ENCODE data around the gene BDKRB1.

BDKRB1 gene

DNA sequence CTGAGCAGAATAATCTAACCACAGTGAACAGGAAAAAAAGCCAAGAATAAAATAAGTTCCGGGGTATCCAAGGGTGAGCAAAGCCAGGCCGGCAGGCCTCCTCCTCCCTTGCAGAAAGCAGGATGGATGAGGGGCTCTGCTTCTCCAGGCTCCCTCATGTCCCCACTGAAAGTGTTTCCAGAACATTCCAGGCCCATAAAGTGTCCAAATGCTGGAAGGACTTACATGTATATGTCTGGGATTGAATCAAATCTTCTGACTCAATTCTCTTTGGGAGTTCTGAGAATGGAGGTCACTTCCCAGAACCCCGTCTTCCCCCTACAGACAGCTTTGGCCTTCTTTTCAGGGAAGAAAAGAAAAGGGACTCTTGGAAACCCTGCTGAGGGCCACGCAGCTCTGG lies 25.0 kb upstream of the BDKRB1 start:
- Histone ChIP-seq H3K9me2 (replicated peaks; ENCODE audit: insufficient read depth, low read length) (no peaks in the 10 kb centered on the region), H3K9ac (ENCODE audit: low read length) (no peak overlapping the region), H3K79me2 (ENCODE audit: insufficient read depth, low read length) (no peaks in the 10 kb centered on the region), H2AFZ (ENCODE audit: low read depth, low read length, severe bottlenecking) (no peak overlapping the region), H3K36me3 (ENCODE audit: low read length) (no peaks in the 10 kb centered on the region), H3K27me3 (ENCODE audit: low read length) (no peaks in the 10 kb centered on the region), H3K9me3 (ENCODE audit: insufficient read depth, low read length) (no peaks in the 10 kb centered on the region), H3K4me3 (ENCODE audit: insufficient read depth, low read length, poor library complexity, severe bottlenecking) (no peak overlapping the region), H4K20me1 (ENCODE audit: low read depth, low read length) (no peaks in the 10 kb centered on the region), H3K4me2 (ENCODE audit: low read depth, low read length, poor library complexity, severe bottlenecking) (no peak overlapping the region), H3F3A (ENCODE audit: insufficient read depth) (no peaks in the 10 kb centered on the region), H3K27ac (ENCODE audit: low read depth, low read length) (no peak overlapping the region)
- no peak for TF ChIP-seq EZH2phosphoT487 (conservative IDR thresholded peaks at IDR 0.05; ENCODE audit: low read length)
- TF ChIP-seq, protein P1, sequence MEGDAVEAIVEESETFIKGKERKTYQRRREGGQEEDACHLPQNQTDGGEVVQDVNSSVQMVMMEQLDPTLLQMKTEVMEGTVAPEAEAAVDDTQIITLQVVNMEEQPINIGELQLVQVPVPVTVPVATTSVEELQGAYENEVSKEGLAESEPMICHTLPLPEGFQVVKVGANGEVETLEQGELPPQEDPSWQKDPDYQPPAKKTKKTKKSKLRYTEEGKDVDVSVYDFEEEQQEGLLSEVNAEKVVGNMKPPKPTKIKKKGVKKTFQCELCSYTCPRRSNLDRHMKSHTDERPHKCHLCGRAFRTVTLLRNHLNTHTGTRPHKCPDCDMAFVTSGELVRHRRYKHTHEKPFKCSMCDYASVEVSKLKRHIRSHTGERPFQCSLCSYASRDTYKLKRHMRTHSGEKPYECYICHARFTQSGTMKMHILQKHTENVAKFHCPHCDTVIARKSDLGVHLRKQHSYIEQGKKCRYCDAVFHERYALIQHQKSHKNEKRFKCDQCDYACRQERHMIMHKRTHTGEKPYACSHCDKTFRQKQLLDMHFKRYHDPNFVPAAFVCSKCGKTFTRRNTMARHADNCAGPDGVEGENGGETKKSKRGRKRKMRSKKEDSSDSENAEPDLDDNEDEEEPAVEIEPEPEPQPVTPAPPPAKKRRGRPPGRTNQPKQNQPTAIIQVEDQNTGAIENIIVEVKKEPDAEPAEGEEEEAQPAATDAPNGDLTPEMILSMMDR (IDR thresholded peaks at IDR 0.05; ENCODE audit: insufficient read depth, low read length, poor library complexity, severe bottlenecking): no peak

DNA sequence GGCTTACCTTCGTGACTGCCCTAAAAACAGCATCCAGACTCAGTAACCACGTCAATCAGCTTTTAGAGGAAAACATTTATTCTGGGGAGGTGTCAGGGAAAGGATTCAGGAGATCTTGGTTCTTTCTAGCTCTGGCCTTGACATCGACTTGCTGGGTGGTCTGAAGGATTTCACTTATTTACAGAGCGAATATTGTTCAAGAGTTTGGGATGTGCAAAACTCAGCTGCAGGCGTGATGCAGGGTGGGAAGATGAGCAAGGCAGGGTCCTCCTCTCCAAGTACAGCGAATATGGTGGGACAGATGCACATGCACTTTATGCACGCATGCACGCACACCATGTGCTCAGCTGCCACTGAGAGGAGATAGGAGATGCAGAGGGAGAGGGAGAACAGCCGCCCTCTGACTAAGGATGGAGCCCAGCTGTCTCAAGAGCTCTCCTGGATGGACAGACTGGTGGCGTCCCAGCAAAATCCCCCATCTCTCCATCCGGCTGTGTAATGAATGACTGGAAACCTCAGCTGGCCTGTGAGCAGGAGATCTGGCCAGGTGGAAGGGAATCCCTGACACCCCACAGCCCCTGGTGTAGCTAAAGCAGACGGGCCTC lies 24.4 kb upstream of the BDKRB1 start:
- Histone ChIP-seq H3K9me3 (ENCODE audit: insufficient read depth, low read length) (no peaks in the 10 kb centered on the region), H3F3A (ENCODE audit: insufficient read depth) (no peaks in the 10 kb centered on the region), H3K27ac (ENCODE audit: low read depth, low read length) (no peak overlapping the region), H3K27me3 (ENCODE audit: low read length) (no peaks in the 10 kb centered on the region), H3K9me2 (replicated peaks; ENCODE audit: insufficient read depth, low read length) (no peaks in the 10 kb centered on the region), H3K9ac (ENCODE audit: low read length) (no peak overlapping the region), H3K4me3 (ENCODE audit: insufficient read depth, low read length, poor library complexity, severe bottlenecking) (no peak overlapping the region), H3K79me2 (ENCODE audit: insufficient read depth, low read length) (no peaks in the 10 kb centered on the region), H3K36me3 (ENCODE audit: low read length) (no peaks in the 10 kb centered on the region), H4K20me1 (ENCODE audit: low read depth, low read length) (no peaks in the 10 kb centered on the region), H3K4me2 (ENCODE audit: low read depth, low read length, poor library complexity, severe bottlenecking) (no peak overlapping the region), H2AFZ (ENCODE audit: low read depth, low read length, severe bottlenecking) (no peak overlapping the region)
- no peak for TF ChIP-seq EZH2phosphoT487 (conservative IDR thresholded peaks at IDR 0.05; ENCODE audit: low read length)
- TF ChIP-seq, protein P1 (IDR thresholded peaks at IDR 0.05; ENCODE audit: insufficient read depth, low read length, poor library complexity, severe bottlenecking): no peak

DNA sequence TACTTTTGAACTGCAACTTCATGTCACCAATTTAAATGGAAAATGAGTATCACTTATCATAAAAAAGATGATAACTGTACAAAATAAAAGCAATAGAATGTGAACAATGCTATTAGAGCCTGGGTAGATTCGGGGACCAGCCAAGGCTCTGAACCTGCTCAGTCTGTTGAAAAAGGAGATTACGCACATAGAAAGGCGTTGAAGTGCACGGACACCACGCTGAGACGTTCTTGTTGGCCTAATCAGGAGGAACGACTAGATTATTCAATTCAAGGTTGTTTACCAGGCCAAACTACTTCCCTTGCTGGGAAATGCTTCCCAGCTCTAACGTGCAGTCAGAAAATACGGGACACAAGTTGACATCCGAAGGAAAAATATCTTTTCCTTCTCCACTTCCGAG lies 23.5 kb upstream of the BDKRB1 start:
- Histone ChIP-seq H3F3A (ENCODE audit: insufficient read depth) (no peaks in the 10 kb centered on the region), H3K27me3 (ENCODE audit: low read length) (no peaks in the 10 kb centered on the region), H3K4me3 (ENCODE audit: insufficient read depth, low read length, poor library complexity, severe bottlenecking) (no peak overlapping the region)

More for the DNA sequence above, 23.5 kb upstream of the BDKRB1 start:
- H3K79me2 ChIP-seq (ENCODE audit: insufficient read depth, low read length): no peaks in the 10 kb centered on the region
- no peak overlapping the region for H3K27ac ChIP-seq (ENCODE audit: low read depth, low read length)
- H3K9ac ChIP-seq (ENCODE audit: low read length): no peak overlapping the region
- H3K36me3 ChIP-seq (ENCODE audit: low read length): no peaks in the 10 kb centered on the region
- TF ChIP-seq EZH2phosphoT487 (conservative IDR thresholded peaks at IDR 0.05; ENCODE audit: low read length): no peak
- TF ChIP-seq, protein P1 (IDR thresholded peaks at IDR 0.05; ENCODE audit: insufficient read depth, low read length, poor library complexity, severe bottlenecking): no peak
- H2AFZ ChIP-seq (ENCODE audit: low read depth, low read length, severe bottlenecking): no peak overlapping the region
- no peaks in the 10 kb centered on the region for H3K9me2 ChIP-seq (replicated peaks; ENCODE audit: insufficient read depth, low read length)
- no peaks in the 10 kb centered on the region for H3K9me3 ChIP-seq (ENCODE audit: insufficient read depth, low read length)
- no peaks in the 10 kb centered on the region for H4K20me1 ChIP-seq (ENCODE audit: low read depth, low read length)
- H3K4me2 ChIP-seq (ENCODE audit: low read depth, low read length, poor library complexity, severe bottlenecking): no peak overlapping the region
